CD14-positive monocyte (primary cell): ENCODE measurements around the gene C17orf113. TPM values are rescaled to one million over a fixed set of nuclear protein-coding genes. Genes with fewer than 3 reads are reported as not detected.

Experiments
- DNase-seq, 3 donors: peaks; one replicate each; pipeline ENCODE4 v3.0.0-alpha.2; 2011 to 2022
- H2AFZ ChIP-seq: 2 replicates; pipeline ENCODE4 v1.6.0; 2012; ENCODE audit warnings: mild to moderate bottlenecking, low read depth, low read length, inconsistent platforms; ENCODE audit not compliant: insufficient read depth, poor library complexity, severe bottlenecking
- H3K27ac ChIP-seq, 2 donors: 1 replicate in 1 of 2; 2 replicates in 1 of 2; pipeline ENCODE4 v1.5.1; 2012 to 2013; ENCODE audit warnings: low read length in 2 of 2, control low read depth in 1 of 2, inconsistent platforms in 1 of 2, low read depth in 1 of 2, mild to moderate bottlenecking in 1 of 2
- H3K27me3 ChIP-seq, 2 donors: one replicate each; pipeline versions ENCODE4 v1.6.0 to v1.6.1; 2011 to 2013; ENCODE audit warnings: low read length in 2 of 2; ENCODE audit not compliant: control insufficient read depth in 2 of 2, insufficient read depth in 2 of 2
- H3K36me3 ChIP-seq, 2 donors: replicated peaks in 1 of 2; 1 replicate in 1 of 2; 2 replicates in 1 of 2; pipeline versions ENCODE4 v1.5.1 to v1.6.1; 2012 to 2013; ENCODE audit warnings: low read length in 2 of 2, control low read depth in 1 of 2, inconsistent platforms in 1 of 2, mild to moderate bottlenecking in 1 of 2; ENCODE audit not compliant: insufficient read depth in 2 of 2, control insufficient read depth in 1 of 2
- H3K4me1 ChIP-seq, 2 donors: 1 replicate in 1 of 2; 2 replicates in 1 of 2; pipeline versions ENCODE4 v1.5.1 to v1.6.1; 2012 to 2013; ENCODE audit warnings: low read length in 2 of 2, control low read depth in 1 of 2, inconsistent platforms in 1 of 2, mild to moderate bottlenecking in 1 of 2, moderate library complexity in 1 of 2; ENCODE audit not compliant: insufficient read depth in 2 of 2, control insufficient read depth in 1 of 2
- H3K4me2 ChIP-seq: replicated peaks from 2 replicates; pipeline ENCODE3; 2012; ENCODE audit warnings: low read length, moderate library complexity, mild to moderate bottlenecking; ENCODE audit not compliant: poor library complexity, severe bottlenecking; ENCODE audit errors: extremely low read depth
- H3K4me3 ChIP-seq, 3 experiments: fragments of 200-600 bp in 1 of 3; sonication (generic) in 1 of 3; replicated peaks in 1 of 3; 1 replicate in 2 of 3; 2 replicates in 1 of 3; pipeline ENCODE4 v1.5.1; 2011 to 2013; ENCODE audit warnings: low read length in 3 of 3, mild to moderate bottlenecking in 3 of 3, control low read depth in 2 of 3, low read depth in 2 of 3, inconsistent platforms in 1 of 3, moderate library complexity in 1 of 3
- H3K79me2 ChIP-seq: 2 replicates; pipeline ENCODE4 v1.6.0; 2012; ENCODE audit warnings: mild to moderate bottlenecking, control low read depth, inconsistent platforms, low read length, moderate library complexity; ENCODE audit not compliant: insufficient read depth
- H3K9ac ChIP-seq: 2 replicates; pipeline ENCODE4 v1.6.0; 2017; ENCODE audit warnings: low read length, mild to moderate bottlenecking; ENCODE audit not compliant: insufficient read depth, poor library complexity, severe bottlenecking
- H3K9me3 ChIP-seq, 2 donors: replicated peaks in 1 of 2; 1 replicate in 1 of 2; 2 replicates in 1 of 2; pipeline versions ENCODE4 v1.5.1 to v1.6.1; 2012 to 2013; ENCODE audit warnings: low read length in 2 of 2, control low read depth in 1 of 2; ENCODE audit not compliant: control insufficient read depth in 1 of 2, insufficient read depth in 1 of 2
- H4K20me1 ChIP-seq: 2 replicates; pipeline ENCODE4 v1.6.0; 2012; ENCODE audit warnings: mild to moderate bottlenecking, low read length, control low read depth, moderate library complexity; ENCODE audit not compliant: insufficient read depth
- H3K27ac Mint-ChIP-seq, 7 donors: one replicate each; pipeline ENCODE4 v1.8.0; 2020; ENCODE audit warnings: mild to moderate bottlenecking in 7 of 7, mixed read lengths in 7 of 7, moderate library complexity in 6 of 7, inconsistent platforms in 2 of 7
- H3K27me3 Mint-ChIP-seq, 3 donors: one replicate each; pipeline ENCODE4 v1.8.0; 2021 to 2022; ENCODE audit warnings: low read depth in 3 of 3, mild to moderate bottlenecking in 3 of 3, mixed read lengths in 3 of 3, moderate library complexity in 3 of 3, inconsistent platforms in 1 of 3
- H3K36me3 Mint-ChIP-seq, 2 donors: one replicate each; pipeline ENCODE4 v1.8.0; 2020; ENCODE audit warnings: mixed read lengths in 2 of 2, inconsistent platforms in 1 of 2, mild to moderate bottlenecking in 1 of 2
- H3K4me1 Mint-ChIP-seq: one replicate; pipeline ENCODE4 v1.8.0; 2020; ENCODE audit warnings: mild to moderate bottlenecking, mixed read lengths
- H3K4me3 Mint-ChIP-seq, 2 donors: one replicate each; pipeline ENCODE4 v1.8.0; 2020; ENCODE audit warnings: mild to moderate bottlenecking in 2 of 2, mixed read lengths in 2 of 2, moderate library complexity in 1 of 2
- H3K9me3 Mint-ChIP-seq, 7 donors: one replicate each; pipeline ENCODE4 v1.8.0; 2020 to 2022; ENCODE audit warnings: mixed read lengths in 7 of 7, mild to moderate bottlenecking in 6 of 7, moderate library complexity in 6 of 7, inconsistent platforms in 2 of 7
- CTCF ChIP-seq: fragments of 200-600 bp; IDR thresholded peaks from one replicate; pipeline ENCODE4 v1.8.0; 2022; ENCODE audit warnings: antibody characterized with exemption, mild to moderate bottlenecking
- WGBS: methylation state at CpG from one replicate; pipeline ENCODE4 v1.1.5; 2013; ENCODE audit warnings: missing lambda C conversion rate; ENCODE audit not compliant: insufficient coverage; 5-methylcytosine and 5-hydroxymethylcytosine counted together
- intact Hi-C, 2 donors: fragments of 100-400 bp; cut with micrococcal nuclease; formaldehyde crosslinking; loops; one replicate each; pipeline versions ENCODE4 v1.15.0 to v1.15.1; 2023
- polyA plus RNA-seq, 3 donors: library from polyadenylated mRNA; depleted of rRNA in 1 of 3; unstranded in 2 of 3; stranded (reverse) in 1 of 3; fragments of 300-500 nt in 2 of 3; fragments of >200 nt in 1 of 3; fragmentation: Illumina TruSeq in 2 of 3; gene quantifications; 1 replicate in 2 of 3; 2 replicates in 1 of 3; pipeline ENCODE4 v1.2.3, GENCODE V29; 2012 to 2021

C17orf113 gene
- polyA plus RNA-seq, 3 donors = 0.20 to 0.52 (median 0.28) TPM

- peaks cover 15 to 16% of the 10 kb centered on the region in 2 donors for H3K4me1 ChIP-seq
- intact Hi-C loops = loop anchor here (5.0 kb wide), 2 partner anchors 33 to 52 kb away; partner anchors contain the start of gene DHX58 (in 1 of the 2)
- 0% methylated on average over 1 of the region's 4 CpGs for WGBS
- no peaks in the 10 kb centered on the region for H4K20me1 ChIP-seq
- Mint-ChIP-seq H3K27ac (no peak overlapping the region), H3K36me3 (no peaks in the 10 kb centered on the region), H3K4me3 (no peak overlapping the region), H3K4me1 (peaks cover 27% of the 10 kb centered on the region), H3K27me3 (peaks cover 3 to 5% (median 5%) of the 10 kb centered on the region in 3 donors), H3K9me3 (peaks cover 0 to 1% (median 0%) of the 10 kb centered on the region in 7 donors)
- peak overlapping the region; percentile 53 for H2AFZ ChIP-seq
- no peak overlapping the region for H3K4me3 ChIP-seq
- H3K9me3 ChIP-seq = no peaks in the 10 kb centered on the region
- DNase-seq = no peak
- no peaks in the 10 kb centered on the region for H3K36me3 ChIP-seq
- H3K27me3 ChIP-seq = no peaks in the 10 kb centered on the region
- no peaks in the 10 kb centered on the region for H3K79me2 ChIP-seq
- no peak overlapping the region for H3K9ac ChIP-seq
- TF ChIP-seq CTCF = no peak
- H3K27ac ChIP-seq = no peak overlapping the region
- no peak overlapping the region for H3K4me2 ChIP-seq
Observed at GRCh38 chr17:42059815-42060214, 9.4 kb upstream of the C17orf113 start.

- Histone ChIP-seq H3K4me1 (peaks cover under 1 to 4% of the 10 kb centered on the region in 2 donors), H3K36me3 (no peaks in the 10 kb centered on the region), H3K4me3 (no peak overlapping the region), H2AFZ (no peak overlapping the region), H3K9ac (no peak overlapping the region), H3K4me2 (no peak overlapping the region), H3K9me3 (no peaks in the 10 kb centered on the region), H4K20me1 (no peaks in the 10 kb centered on the region), H3K79me2 (no peaks in the 10 kb centered on the region), H3K27me3 (peaks cover 0 to 4% of the 10 kb centered on the region in 2 donors), H3K27ac (no peak overlapping the region)
- Mint-ChIP-seq H3K27me3 (peaks cover 11 to 19% (median 14%) of the 10 kb centered on the region in 3 donors), H3K4me3 (no peak overlapping the region), H3K4me1 (peaks cover 12% of the 10 kb centered on the region), H3K9me3 (peaks cover 0 to 3% (median 0%) of the 10 kb centered on the region in 7 donors), H3K27ac (no peak overlapping the region), H3K36me3 (no peaks in the 10 kb centered on the region)
- TF ChIP-seq CTCF = no peak
- 90% methylated on average over 7 of the region's 7 CpGs for WGBS
- intact Hi-C loops = no loop called here
- no peak for DNase-seq
Observed at GRCh38 chr17:42058063-42058462, 7.7 kb upstream of the C17orf113 start.
